NCI-H510A treated with DMSO at 0.1 percent for 48 hours (cell line): ENCODE data around the gene MATCAP1.

Source experiments
- DNase-seq: peaks from one replicate; lab custom pipeline; 2025; lab: John Stamatoyannopoulos, UW

MATCAP1 gene

GRCh38 chr16:67128417-67128816, 55.3 kb downstream of the MATCAP1 start:
- DNase-seq, result no peak
